Measurements from ENCODE around the gene COL8A1. TPM values are rescaled to one million over a fixed set of nuclear protein-coding genes. Genes with fewer than 3 reads are reported as not detected.

The COL8A1 gene
- total RNA-seq, 4 donors from 2014 or later: 2.2 to 8.6 (median 5.1) TPM

GRCh38 chr3:99640214-99640851 lies 1.9 kb downstream of the COL8A1 start:
- H3K27ac ChIP-seq: no peak overlapping the region
- peaks cover 24 to 30% (median 25%) of the 10 kb centered on the region in 3 donors for H3K27me3 ChIP-seq
- TF ChIP-seq POLR2A (IDR thresholded peaks at IDR 0.05) (no peak), CTCF (IDR thresholded peaks at IDR 0.05 in 4 of 5, conservative IDR thresholded peaks at IDR 0.05 in 1 of 5) (no peak)
- no peaks in the 10 kb centered on the region for H3K36me3 ChIP-seq
- no peak overlapping the region for H3K4me3 ChIP-seq
- peaks cover 3 to 13% of the 10 kb centered on the region in 2 donors for H3K4me1 ChIP-seq
- intact Hi-C loops (cut with DNase I; ENCODE audit: low total_unique reads) (no loop called here), in situ Hi-C loops (cut with MboI; ENCODE audit: low sequenced_read_pairs in 4 of 4) (no loop called here)
- DNase-seq (no peak), ATAC-seq (no peak)
- H3K9me3 ChIP-seq: no peaks in the 10 kb centered on the region

- intact Hi-C loops (cut with DNase I; ENCODE audit: low total_unique reads) (no loop called here), in situ Hi-C loops (cut with MboI; ENCODE audit: low sequenced_read_pairs in 4 of 4) (no loop called here)
- H3K4me1 ChIP-seq: peaks cover 3 to 13% of the 10 kb centered on the region in 2 donors
- TF ChIP-seq CTCF (IDR thresholded peaks at IDR 0.05 in 4 of 5, conservative IDR thresholded peaks at IDR 0.05 in 1 of 5) (no peak), POLR2A (IDR thresholded peaks at IDR 0.05) (no peak)
- peaks cover 15 to 18% (median 16%) of the 10 kb centered on the region in 3 donors for H3K27me3 ChIP-seq
- H3K27ac ChIP-seq: no peak overlapping the region
- ATAC-seq: no peak
- H3K36me3 ChIP-seq: no peaks in the 10 kb centered on the region
- no peaks in the 10 kb centered on the region for H3K9me3 ChIP-seq
- H3K4me3 ChIP-seq: no peak overlapping the region
- no peak for DNase-seq
Measured at GRCh38 chr3:99641480-99641879, 3.1 kb downstream of the COL8A1 start.

GRCh38 chr3:99641982-99642381 lies 3.6 kb downstream of the COL8A1 start:
- in situ Hi-C loops (cut with MboI; ENCODE audit: low sequenced_read_pairs in 4 of 4) (no loop called here), intact Hi-C loops (cut with DNase I; ENCODE audit: low total_unique reads) (no loop called here)
- no peak for ATAC-seq
- peaks cover 3 to 13% of the 10 kb centered on the region in 2 donors for H3K4me1 ChIP-seq
- no peak overlapping the region for H3K27ac ChIP-seq
- H3K27me3 ChIP-seq: peaks cover 10 to 13% (median 11%) of the 10 kb centered on the region in 3 donors
- no peak overlapping the region for H3K4me3 ChIP-seq
- H3K36me3 ChIP-seq: no peaks in the 10 kb centered on the region
- TF ChIP-seq POLR2A (IDR thresholded peaks at IDR 0.05) (no peak), CTCF (IDR thresholded peaks at IDR 0.05 in 4 of 5, conservative IDR thresholded peaks at IDR 0.05 in 1 of 5) (no peak)
- H3K9me3 ChIP-seq: no peaks in the 10 kb centered on the region
- no peak for DNase-seq

GRCh38 chr3:99644017-99644416 lies 5.6 kb downstream of the COL8A1 start:
- intact Hi-C loops (cut with DNase I; ENCODE audit: low total_unique reads): loop anchor here (2.0 kb wide), 1 partner anchor 43 kb away; no protein-coding TSS in a partner anchor
- no peak overlapping the region for H3K27ac ChIP-seq
- H3K9me3 ChIP-seq: no peaks in the 10 kb centered on the region
- no peak overlapping the region for H3K4me3 ChIP-seq
- H3K4me1 ChIP-seq: no peaks in the 10 kb centered on the region
- ATAC-seq: no peak
- H3K27me3 ChIP-seq: peaks cover 0 to under 1% (median 0%) of the 10 kb centered on the region in 3 donors
- DNase-seq: no peak
- in situ Hi-C loops (cut with MboI; ENCODE audit: low sequenced_read_pairs in 4 of 4): no loop called here
- TF ChIP-seq POLR2A (IDR thresholded peaks at IDR 0.05) (no peak), CTCF (IDR thresholded peaks at IDR 0.05 in 4 of 5, conservative IDR thresholded peaks at IDR 0.05 in 1 of 5) (no peak)
- H3K36me3 ChIP-seq: no peaks in the 10 kb centered on the region

All from gastrocnemius medialis (tissue), 4 donors.